Keratinocyte (primary cell): ENCODE measurements around the gene C2orf49. TPM values are rescaled to one million over a fixed set of nuclear protein-coding genes. Genes with fewer than 3 reads are reported as not detected.
A peak's percentile ranks its signal among the peaks of the same experiment; 100 is the strongest.

ENCODE experiments used
- DNase-seq: peaks from one replicate; pipeline ENCODE4 v3.0.0-alpha.2; 2011; ENCODE audit warnings: low read depth, missing footprints, low spot score
- FAIRE-seq: peaks from 2 replicates; lab custom pipeline; 2011; peaks lifted over from hg19 to GRCh38; lab: Jason Lieb, UNC
- H2AFZ ChIP-seq: 2 replicates; pipeline ENCODE4 v1.6.0; 2012; ENCODE audit warnings: low read length, control low read depth, inconsistent platforms; ENCODE audit not compliant: control insufficient read depth
- H3K27ac ChIP-seq: 2 replicates; pipeline ENCODE4 v1.5.1; 2011; ENCODE audit warnings: low read length; ENCODE audit not compliant: control insufficient read depth, insufficient read depth
- H3K27me3 ChIP-seq: 3 replicates; pipeline ENCODE4 v1.6.0; 2011; ENCODE audit warnings: low read length; ENCODE audit not compliant: control insufficient read depth, insufficient read depth; ENCODE audit errors: extremely low read depth
- H3K36me3 ChIP-seq, 2 experiments: 2 replicates in 1 of 2; 3 replicates in 1 of 2; pipeline ENCODE4 v1.5.1; 2011; ENCODE audit warnings: low read length in 2 of 2, mild to moderate bottlenecking in 1 of 2; ENCODE audit not compliant: control insufficient read depth in 2 of 2, insufficient read depth in 2 of 2; ENCODE audit errors: extremely low read depth in 1 of 2
- H3K4me1 ChIP-seq: 3 replicates; pipeline ENCODE4 v1.5.1; 2011; ENCODE audit warnings: low read length; ENCODE audit not compliant: control insufficient read depth, insufficient read depth; ENCODE audit errors: extremely low read depth
- H3K4me2 ChIP-seq: 3 replicates; pipeline ENCODE4 v1.6.0; 2011; ENCODE audit warnings: low read depth, low read length; ENCODE audit not compliant: control insufficient read depth, insufficient read depth; ENCODE audit errors: extremely low read depth
- H3K4me3 ChIP-seq, 3 experiments: fragments of 200-600 bp in 1 of 3; sonication (generic) in 1 of 3; 2 replicates in 2 of 3; 3 replicates in 1 of 3; pipeline ENCODE4 v1.5.1; 2011 to 2016; ENCODE audit warnings: low read length in 3 of 3, mild to moderate bottlenecking in 3 of 3, control low read depth in 2 of 3, inconsistent platforms in 1 of 3, low read depth in 1 of 3, mixed read lengths in 1 of 3, mixed run types in 1 of 3, moderate library complexity in 1 of 3; ENCODE audit not compliant: control insufficient read depth in 2 of 3, insufficient read depth in 2 of 3; ENCODE audit errors: extremely low read depth in 1 of 3
- H3K79me2 ChIP-seq: 2 replicates; pipeline ENCODE4 v1.6.0; 2012; ENCODE audit warnings: low read length; ENCODE audit not compliant: control insufficient read depth, insufficient read depth
- H3K9ac ChIP-seq: 3 replicates; pipeline ENCODE4 v1.6.0; 2011; ENCODE audit warnings: low read length; ENCODE audit not compliant: control insufficient read depth, insufficient read depth; ENCODE audit errors: extremely low read depth
- H3K9me1 ChIP-seq: 3 replicates; pipeline ENCODE4 v1.6.0; 2011; ENCODE audit warnings: low read length; ENCODE audit not compliant: control insufficient read depth, insufficient read depth; ENCODE audit errors: extremely low read depth
- H3K9me3 ChIP-seq: 2 replicates; pipeline ENCODE4 v1.5.1; 2012; ENCODE audit warnings: low read depth, low read length; ENCODE audit not compliant: control insufficient read depth
- H4K20me1 ChIP-seq: 3 replicates; pipeline ENCODE4 v1.6.0; 2011; ENCODE audit warnings: low read length; ENCODE audit not compliant: control insufficient read depth, insufficient read depth; ENCODE audit errors: extremely low read depth
- CTCF ChIP-seq, 3 experiments: IDR thresholded peaks in 1 of 3; conservative IDR thresholded peaks in 1 of 3; optimal IDR thresholded peaks in 1 of 3; 2 replicates in 2 of 3; 3 replicates in 1 of 3; pipeline versions ENCODE3 to v1.5.1; 2011; ENCODE audit warnings: low read length in 3 of 3, mild to moderate bottlenecking in 3 of 3, moderate library complexity in 2 of 3, control low read depth in 1 of 3, inconsistent platforms in 1 of 3; ENCODE audit not compliant: insufficient read depth in 2 of 3; ENCODE audit errors: extremely low read depth in 1 of 3
- EZH2 ChIP-seq: IDR thresholded peaks from one replicate; pipeline ENCODE4 v1.6.1; 2012; ENCODE audit warnings: inconsistent platforms, mild to moderate bottlenecking, low read length, moderate library complexity
- dilution Hi-C: fragments of 300-500 bp; cut with MboI; formaldehyde crosslinking; loops from one replicate; pipeline ENCODE4 v1.7.0; 2020; ENCODE audit warnings: low sequenced_read_pairs; ENCODE audit not compliant: extremely low pct_ligation_motif_present
- polyA plus RNA-seq, 5 experiments: library from polyadenylated mRNA; depleted of rRNA in 3 of 5; stranded (reverse) in 3 of 5; stranded (forward) in 1 of 5; unstranded in 1 of 5; fragments of >200 nt; gene quantifications; 1 replicate in 1 of 5; 2 replicates in 3 of 5; 3 replicates in 1 of 5; pipeline versions ENCODE4 v1.2.1 to v1.2.3, GENCODE V29; 2011 to 2012; ENCODE audit warnings: missing spikeins in 2 of 5, low read depth in 1 of 5, low replicate concordance in 1 of 5

The C2orf49 gene
- polyA plus RNA-seq, 1 donor (not counting 4 experiments of a cell fraction or from before 2014, with no cell fraction given), result 19.4 TPM

- Histone ChIP-seq H4K20me1 (peaks cover 4% of the 10 kb centered on the region), H3K27ac (peak overlapping the region; percentile 39), H3K9me3 (no peaks in the 10 kb centered on the region), H3K4me3 (no peak overlapping the region), H3K36me3 (peaks cover 18 to 39% of the 10 kb centered on the region in 2 experiments), H2AFZ (no peak overlapping the region), H3K4me2 (peak overlapping the region; percentile 2), H3K9ac (no peak overlapping the region), H3K27me3 (no peaks in the 10 kb centered on the region), H3K4me1 (peaks cover 76% of the 10 kb centered on the region), H3K9me1 (no peaks in the 10 kb centered on the region), H3K79me2 (peaks cover 56% of the 10 kb centered on the region)
- dilution Hi-C loops, result no loop called here
- TF ChIP-seq EZH2 (no peak), CTCF (optimal IDR thresholded peaks at IDR 0.05 in 1 of 3, IDR thresholded peaks at IDR 0.05 in 1 of 3, conservative IDR thresholded peaks at IDR 0.05 in 1 of 3; ENCODE audit: extremely low read depth in 1 of 3, insufficient read depth in 2 of 3, low read length in 3 of 3) (no peak)
- FAIRE-seq (no peak), DNase-seq (no peak)
Measured at GRCh38 chr2:105378921-105379383, 41.6 kb downstream of the C2orf49 start.

DNA sequence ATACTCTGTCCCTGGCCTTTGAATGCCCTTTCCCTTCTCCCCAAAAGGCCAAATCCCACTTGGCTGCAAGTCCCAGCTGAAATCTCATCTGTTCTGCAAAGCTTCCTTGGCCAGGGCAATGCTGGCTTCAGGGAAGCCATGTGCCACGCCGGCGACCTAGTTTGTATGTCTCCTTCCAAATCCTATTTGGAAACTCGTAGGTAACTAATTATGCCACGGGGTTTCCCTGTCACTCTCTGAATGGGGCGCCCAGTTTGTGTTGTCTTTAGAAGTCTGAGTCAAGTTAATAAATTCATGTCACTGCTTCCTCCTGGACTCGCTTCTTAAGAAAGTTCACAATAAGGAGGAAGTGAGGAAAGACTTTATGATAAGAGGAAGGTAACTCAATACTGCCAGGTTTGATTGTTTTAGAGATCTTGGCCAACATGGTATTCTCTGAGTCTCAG lies 42.4 kb downstream of the C2orf49 start:
- peaks cover 68% of the 10 kb centered on the region for H3K4me1 ChIP-seq
- dilution Hi-C loops, result no loop called here
- H3K4me2 ChIP-seq, result no peak overlapping the region
- FAIRE-seq (no peak), DNase-seq (no peak)
- H2AFZ ChIP-seq, result no peak overlapping the region
- H3K9me1 ChIP-seq, result no peaks in the 10 kb centered on the region
- no peak overlapping the region for H3K9ac ChIP-seq
- H4K20me1 ChIP-seq, result peaks cover 4% of the 10 kb centered on the region
- TF ChIP-seq CTCF (optimal IDR thresholded peaks at IDR 0.05 in 1 of 3, IDR thresholded peaks at IDR 0.05 in 1 of 3, conservative IDR thresholded peaks at IDR 0.05 in 1 of 3; ENCODE audit: extremely low read depth in 1 of 3, insufficient read depth in 2 of 3, low read length in 3 of 3) (no peak), EZH2 (no peak)
- H3K9me3 ChIP-seq, result no peaks in the 10 kb centered on the region
- no peaks in the 10 kb centered on the region for H3K27me3 ChIP-seq
- H3K27ac ChIP-seq, result peak overlapping the region; percentile 15
- H3K4me3 ChIP-seq, result no peak overlapping the region
- peaks cover 59% of the 10 kb centered on the region for H3K79me2 ChIP-seq
- peaks cover 22 to 42% of the 10 kb centered on the region in 2 experiments for H3K36me3 ChIP-seq
